NCI-H2196 (cell line): ENCODE results near the gene STPG1.

Source experiments
- DNase-seq: peaks from one replicate; lab custom pipeline; 2025; ENCODE audit not compliant: unreplicated experiment; lab: John Stamatoyannopoulos, UW

Gene STPG1

GRCh38 chr1:24343412-24344089, 70.0 kb downstream of the STPG1 start:
- DNase-seq = no peak

DNA sequence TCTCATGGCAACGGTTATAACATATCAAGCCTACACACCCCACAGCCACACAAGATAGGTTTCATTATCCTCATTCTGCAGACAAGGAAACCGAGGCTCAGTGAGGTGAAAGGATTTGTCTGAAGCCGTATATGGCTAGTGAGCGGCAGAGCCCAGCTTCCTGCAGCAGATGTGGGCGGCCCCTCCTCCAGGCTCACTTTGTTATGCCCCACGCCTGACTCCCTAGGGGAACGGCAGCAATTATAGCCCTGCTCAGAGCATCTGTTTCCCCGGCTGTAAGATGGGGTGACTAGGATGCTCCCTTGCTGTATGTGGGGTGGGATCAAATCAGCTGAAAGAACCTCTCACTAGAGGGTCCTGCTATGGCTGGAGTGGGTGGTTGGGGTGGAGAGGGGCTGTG, 72.3 kb downstream of the STPG1 start:
- no peak for DNase-seq

DNA sequence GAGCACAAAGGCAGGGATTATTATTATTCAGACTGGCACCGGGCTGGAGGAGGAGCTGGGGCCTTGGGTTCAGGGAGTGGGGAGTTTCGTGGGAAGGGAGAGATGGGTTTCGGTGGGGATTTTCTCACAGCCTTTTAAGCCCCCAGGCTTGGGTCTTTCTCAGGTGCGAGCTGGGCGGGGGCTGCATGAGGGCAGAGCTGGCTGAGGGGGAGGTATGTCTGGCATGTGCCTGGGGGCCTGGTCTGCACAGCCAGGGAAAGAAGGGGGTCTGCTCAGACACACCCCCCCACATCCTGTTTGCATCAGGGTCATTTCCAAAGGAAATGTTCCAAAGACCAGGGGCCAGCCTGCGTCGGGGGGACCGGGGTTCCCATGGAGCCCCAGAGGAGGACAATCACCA, 72.8 kb downstream of the STPG1 start:
- DNase-seq = no peak

GRCh38 chr1:24339996-24340395, 73.6 kb downstream of the STPG1 start:
- no peak for DNase-seq

DNA sequence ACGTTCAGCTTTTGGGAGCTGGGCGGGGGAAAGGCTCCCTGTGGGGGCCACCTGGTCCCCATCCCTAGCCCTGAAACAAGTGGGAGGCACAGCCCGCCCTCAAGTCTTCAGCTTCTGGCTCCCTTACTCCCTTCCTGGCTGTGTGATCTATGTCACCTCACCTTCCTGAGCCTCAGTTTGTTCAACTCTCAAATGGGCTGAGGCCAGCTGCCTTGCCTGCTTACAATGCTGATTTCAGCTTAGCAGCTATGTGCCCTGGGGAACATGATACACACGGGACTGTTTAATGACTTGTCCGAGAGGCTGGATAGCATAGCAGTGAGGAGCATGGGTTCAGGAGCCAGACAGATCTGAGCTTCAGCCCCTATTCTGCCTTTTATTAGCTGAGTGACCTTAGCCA, 75.1 kb downstream of the STPG1 start:
- DNase-seq = no peak

- DNase-seq = no peak
These were observed 76.1 kb downstream of the STPG1 start for GRCh38 chr1:24337455-24337854.

GRCh38 chr1:24336075-24336474, 77.5 kb downstream of the STPG1 start:
- no peak for DNase-seq

GRCh38 chr1:24331961-24332673, 81.5 kb downstream of the STPG1 start:
- no peak for DNase-seq

DNA sequence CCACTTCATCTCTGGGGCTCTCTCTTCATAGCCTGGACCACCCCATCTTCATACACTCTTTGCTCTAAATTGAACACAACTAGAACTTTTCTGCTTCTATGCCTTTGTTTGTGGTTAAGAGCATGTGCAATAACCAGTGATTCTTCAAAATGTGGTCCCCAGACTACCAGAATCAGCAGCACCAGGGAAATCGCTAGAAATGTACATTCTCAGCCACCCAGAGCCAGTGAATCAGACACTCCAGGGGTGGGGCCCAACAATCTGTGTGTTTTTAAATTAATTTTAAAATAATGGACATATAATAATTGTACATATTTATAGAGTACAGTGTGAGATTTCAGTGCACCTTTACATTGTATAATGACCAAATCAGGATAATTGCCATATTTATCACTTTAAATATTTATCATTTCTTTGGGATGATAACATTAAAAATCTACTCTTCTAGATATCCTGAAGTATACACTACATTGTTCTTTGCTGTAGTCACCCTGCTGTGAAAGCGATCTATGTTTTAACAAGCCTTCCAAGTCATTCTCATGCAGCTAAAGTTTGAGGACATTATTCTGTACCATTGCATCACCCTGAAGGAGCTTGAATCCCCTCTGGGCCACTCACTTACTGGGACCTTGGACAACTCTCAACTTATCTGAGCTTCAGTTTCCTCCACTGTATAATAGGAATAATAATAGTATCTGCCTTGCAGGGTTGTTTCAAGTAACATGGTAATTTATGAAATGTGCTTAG, 83.6 kb downstream of the STPG1 start:
- DNase-seq = no peak

DNA sequence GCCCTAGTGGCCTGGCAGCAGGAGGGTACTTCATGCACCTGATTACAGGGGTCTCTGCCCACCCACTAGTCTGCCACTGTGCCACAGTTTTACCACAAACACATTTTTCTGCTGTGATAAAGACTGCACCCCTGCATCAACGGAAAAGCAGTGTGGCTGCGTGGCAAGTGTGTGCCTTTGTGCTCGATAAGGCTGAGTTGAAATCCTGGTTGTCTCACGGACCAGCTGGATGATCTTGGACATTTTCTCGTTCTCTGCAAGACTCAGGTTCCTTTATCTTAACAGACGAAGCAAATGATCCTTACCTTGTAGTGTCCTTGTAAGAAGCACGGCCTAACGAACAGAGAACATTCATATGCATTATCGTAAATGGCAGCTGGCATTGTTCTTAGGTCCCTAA, 84.3 kb downstream of the STPG1 start:
- DNase-seq = no peak

DNA sequence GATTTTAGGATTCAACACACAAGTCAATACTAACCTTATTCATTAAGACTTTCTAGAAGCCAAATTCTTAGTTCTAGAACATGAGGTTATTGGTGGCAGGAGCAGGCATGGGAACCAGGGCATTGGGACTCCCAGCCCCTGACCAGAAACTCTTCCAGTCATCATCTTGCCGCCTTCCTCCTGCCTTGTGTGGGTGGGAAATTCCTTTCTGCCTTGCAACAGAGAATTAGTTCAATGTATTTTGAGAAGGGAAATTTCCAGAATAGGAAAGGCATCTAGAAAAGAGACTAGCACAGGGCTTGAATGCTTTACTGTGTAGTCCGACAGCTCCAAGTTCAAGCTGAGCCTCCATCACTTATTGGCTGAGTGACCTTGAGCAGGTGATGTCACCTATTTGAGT, 85.7 kb downstream of the STPG1 start:
- DNase-seq = no peak

GRCh38 chr1:24327486-24327885, 86.1 kb downstream of the STPG1 start:
- no peak for DNase-seq

DNA sequence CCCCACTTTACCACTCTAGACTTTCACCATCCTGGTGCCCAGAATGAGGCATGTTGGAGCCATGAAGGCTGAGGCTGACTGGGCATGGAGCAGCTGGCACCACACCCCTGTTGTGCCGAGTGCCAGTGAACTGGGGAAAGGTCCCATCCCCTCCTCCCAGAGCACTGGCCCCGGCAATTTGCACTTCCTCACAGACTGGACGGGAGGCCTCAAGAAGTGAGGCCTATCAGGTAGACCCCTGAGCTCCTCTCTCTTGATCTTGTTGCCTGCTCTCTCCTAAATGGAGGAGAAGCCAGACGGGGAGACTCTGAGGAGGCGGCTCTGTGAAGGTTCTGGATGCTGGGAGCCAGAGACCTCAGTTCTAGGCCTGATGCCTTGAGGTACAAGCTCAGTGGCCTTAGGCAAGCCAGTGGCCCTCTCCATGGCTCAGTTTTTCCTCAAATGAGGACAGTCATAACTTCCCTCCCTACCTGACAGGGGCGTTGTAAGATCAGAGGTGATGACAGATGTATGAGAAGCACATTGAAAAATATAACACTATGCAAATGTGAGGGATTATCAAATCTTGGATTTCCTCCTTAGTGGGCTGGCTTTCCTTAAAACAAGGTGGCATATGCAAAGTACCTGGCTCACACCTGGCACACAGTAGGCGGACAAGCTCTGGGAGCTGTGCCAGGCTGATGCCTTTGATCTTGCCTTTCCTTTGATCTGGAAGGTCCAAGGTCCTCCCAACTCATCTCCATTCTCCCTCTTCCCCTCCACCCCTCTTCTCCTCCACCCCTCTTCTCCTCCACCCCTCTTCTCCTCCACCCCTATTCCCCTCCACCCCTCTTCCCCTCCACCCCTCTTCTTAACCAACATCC, 87.8 kb downstream of the STPG1 start:
- DNase-seq = no peak

DNA sequence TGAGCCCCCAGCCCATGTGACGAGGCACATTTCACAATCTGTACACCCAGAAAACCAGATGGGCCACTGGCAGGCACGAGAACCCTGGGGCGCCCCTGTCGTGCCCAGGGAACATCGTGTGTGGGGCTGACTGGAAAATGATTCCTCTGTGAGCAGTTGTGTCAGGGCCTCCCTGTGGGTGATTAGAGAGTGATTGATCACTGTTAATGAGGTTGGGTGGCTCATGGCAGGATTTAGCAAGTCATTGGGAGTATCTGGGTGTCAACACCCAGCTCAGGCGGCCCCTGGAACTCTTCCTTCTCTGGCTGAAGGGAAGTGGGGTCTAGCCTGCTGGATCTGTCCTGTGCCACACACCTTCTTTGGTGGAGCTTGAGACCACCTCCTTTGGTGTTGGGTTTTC, 88.7 kb downstream of the STPG1 start:
- no peak for DNase-seq

DNA sequence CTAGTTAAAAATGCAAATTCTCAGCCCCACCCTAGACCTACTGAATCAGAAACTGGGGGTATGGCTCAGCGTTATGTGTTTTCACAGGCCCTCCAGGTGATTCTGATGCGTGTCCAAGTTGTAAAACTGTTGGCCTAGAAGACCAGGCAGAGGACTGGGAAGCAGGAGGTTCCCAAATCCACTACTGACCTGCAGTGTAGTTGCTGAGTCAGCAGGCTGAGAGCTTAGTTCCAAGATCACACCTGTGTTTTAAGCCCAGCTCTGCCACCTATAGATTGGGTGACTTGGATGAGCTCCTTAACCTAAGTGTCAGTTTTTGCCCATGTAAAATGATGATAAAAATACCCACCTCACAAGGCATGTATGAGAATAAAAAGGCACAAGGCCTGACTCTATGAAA, 90.3 kb downstream of the STPG1 start:
- DNase-seq = no peak

DNA sequence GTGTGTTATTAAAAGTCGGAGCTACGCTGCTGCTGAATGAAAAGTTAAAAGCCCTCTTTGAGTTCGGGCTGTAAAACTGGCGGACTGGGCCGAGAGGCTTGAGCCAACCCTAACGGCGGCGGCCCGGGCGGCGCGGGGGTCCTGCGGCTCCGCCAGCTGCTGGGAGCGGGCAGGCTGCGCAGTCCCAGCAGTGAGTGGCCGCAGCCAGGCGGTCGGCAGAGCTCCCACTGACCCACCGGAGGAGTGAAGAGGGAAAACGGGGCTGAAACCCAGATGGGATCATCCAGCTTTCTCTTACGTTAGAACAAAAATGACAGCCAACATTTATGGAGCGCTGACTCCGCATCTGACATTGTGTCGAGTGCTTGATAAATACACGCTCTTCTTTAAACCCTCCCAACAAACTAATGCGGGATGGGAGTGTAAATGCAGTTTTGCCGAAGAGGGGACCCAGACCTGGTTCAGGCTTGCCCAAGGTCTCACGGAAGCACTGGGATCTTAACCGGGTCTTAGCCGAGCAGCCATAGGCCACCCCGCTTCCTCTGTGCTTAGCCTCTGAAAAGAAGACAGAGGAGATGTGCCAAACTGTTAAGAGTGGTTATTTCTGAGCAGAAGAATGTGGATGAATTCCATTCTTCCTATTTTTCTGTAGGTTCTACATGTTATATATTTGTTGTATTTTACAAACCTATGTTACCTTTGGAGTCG, 91.0 kb downstream of the STPG1 start:
- DNase-seq = no peak

DNA sequence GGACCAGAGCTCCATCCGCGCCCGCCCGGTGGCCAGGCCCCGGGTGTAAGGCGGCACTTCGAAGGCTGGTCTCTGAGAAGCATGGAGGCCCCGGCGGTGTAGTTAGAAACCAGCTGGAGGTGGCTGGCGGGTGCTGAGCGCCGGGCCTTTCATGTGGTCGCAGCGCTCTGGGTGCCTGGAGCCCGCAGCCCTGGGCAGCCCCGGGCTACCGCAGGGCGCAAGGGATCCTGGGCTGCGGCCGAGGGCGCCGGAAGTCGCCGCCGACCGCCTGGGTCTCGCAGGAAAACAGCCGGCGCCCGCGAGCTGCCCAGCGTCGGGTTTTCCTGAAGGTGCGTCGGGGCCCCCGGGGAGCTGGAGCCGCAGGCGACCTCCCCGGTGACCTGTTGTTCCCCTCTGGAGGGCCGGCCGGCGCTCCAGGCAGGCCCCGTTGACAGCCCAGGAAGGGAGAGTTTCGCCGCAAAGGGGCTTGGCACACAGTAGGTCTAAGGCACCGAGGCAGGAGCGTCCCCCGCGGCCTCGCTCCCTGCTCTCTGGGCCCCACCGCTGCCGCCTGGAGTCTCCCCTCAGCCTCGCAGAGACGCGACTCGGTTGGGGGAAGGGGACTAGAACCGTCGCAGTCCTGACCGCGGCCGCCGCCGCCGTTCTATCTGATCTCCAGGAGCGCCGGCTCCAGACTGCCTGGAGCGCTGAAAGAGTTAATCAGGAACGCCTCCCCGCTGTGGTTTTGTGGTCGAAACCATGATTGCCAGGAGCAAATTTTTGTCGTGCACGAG, 91.7 kb downstream of the STPG1 start:
- DNase-seq = no peak

DNA sequence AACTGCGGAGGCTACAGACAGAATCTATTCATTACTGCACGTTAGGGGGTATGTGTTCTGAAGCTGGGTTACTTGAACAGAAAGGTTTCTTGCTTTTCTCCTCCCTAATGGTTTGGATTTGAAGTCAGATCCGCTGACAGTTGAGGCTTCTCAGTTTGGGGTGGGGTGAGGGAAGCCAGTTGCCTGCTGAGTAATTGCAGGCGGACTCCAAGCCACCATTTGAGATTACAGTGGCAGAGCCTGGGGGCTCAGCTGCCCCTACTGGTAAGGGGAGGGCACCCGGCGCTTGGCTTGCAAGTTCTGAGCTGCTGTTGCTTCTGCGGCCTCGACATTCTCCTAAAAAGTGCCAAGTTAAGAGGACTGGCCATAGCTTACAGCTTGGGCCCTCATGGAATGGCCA, 92.5 kb downstream of the STPG1 start:
- no peak for DNase-seq

GRCh38 chr1:24319962-24320361, 93.6 kb downstream of the STPG1 start:
- DNase-seq = no peak

GRCh38 chr1:24319312-24319863, 94.2 kb downstream of the STPG1 start, which contains the start of gene GRHL3:
Gene GRHL3 (plus strand): TSS chr1:24319357. CDS start chr1:24319552, 195 bp downstream.
- peak; percentile 64 for DNase-seq
